PC-9 (cell line): ENCODE results near the gene APLNR. TPM values are rescaled to one million over a fixed set of nuclear protein-coding genes. Genes with fewer than 3 reads are reported as not detected.

Experiments used
- BruUV-seq: library from RNA; stranded (reverse); fragments of 400-500 nt; replicated peaks from 2 replicates; lab custom pipeline; 2021; lab: Mats Ljungman, UMichigan
- CTCF ChIA-PET: fragments of 300-600 bp; sonication (Branson Sonifier 250); formaldehyde crosslinking; loops from one replicate; lab custom pipeline; 2022; ENCODE audit warnings: antibody characterized with exemption; lab: Charles Lee
- POLR2A ChIA-PET: fragments of 300-600 bp; sonication (Branson Sonifier 250); formaldehyde crosslinking; loops from one replicate; lab custom pipeline; 2022; ENCODE audit warnings: antibody characterized with exemption; ENCODE audit not compliant: unreplicated experiment; lab: Charles Lee
- DNase-seq, 2 experiments: peaks; one replicate each; pipeline versions ENCODE4 v3.0.0 to v3.0.0-alpha.2; 2015 to 2022; ENCODE audit warnings: mixed read lengths in 1 of 2
- H2AFZ ChIP-seq: fragments of 200-600 bp; sonication (generic); 2 replicates; pipeline ENCODE4 v1.8.1; 2017; ENCODE audit warnings: antibody characterized with exemption
- H3F3A ChIP-seq: fragments of 200-600 bp; sonication (generic); 2 replicates; pipeline ENCODE4 v1.8.1; 2017; ENCODE audit warnings: antibody characterized with exemption, mild to moderate bottlenecking, low read depth; ENCODE audit not compliant: insufficient read depth
- H3K27ac ChIP-seq: fragments of 200-600 bp; sonication (generic); 2 replicates; pipeline ENCODE4 v1.6.1; 2016; ENCODE audit warnings: mixed run types
- H3K27me3 ChIP-seq: fragments of 200-600 bp; sonication (generic); 2 replicates; pipeline ENCODE4 v1.6.1; 2016; ENCODE audit warnings: low read depth, mixed run types; ENCODE audit not compliant: insufficient read depth
- H3K36me3 ChIP-seq: fragments of 200-600 bp; sonication (generic); 2 replicates; pipeline ENCODE4 v1.6.1; 2016; ENCODE audit warnings: low read depth, mixed run types
- H3K4me1 ChIP-seq: fragments of 200-600 bp; sonication (generic); replicated peaks from 2 replicates; pipeline ENCODE4 v1.6.1; 2016; ENCODE audit warnings: mixed run types; ENCODE audit not compliant: insufficient read depth
- H3K4me2 ChIP-seq: fragments of 200-600 bp; sonication (generic); 2 replicates; pipeline ENCODE4 v1.6.1; 2017; ENCODE audit warnings: mixed run types
- H3K4me3 ChIP-seq: fragments of 200-600 bp; sonication (generic); 2 replicates; pipeline ENCODE4 v1.6.1; 2016; ENCODE audit warnings: mixed run types
- H3K79me2 ChIP-seq: fragments of 200-600 bp; sonication (generic); 2 replicates; pipeline ENCODE4 v1.6.1; 2017; ENCODE audit warnings: low read depth, mixed run types
- H3K9me2 ChIP-seq: fragments of 200-600 bp; sonication (generic); 2 replicates; pipeline ENCODE4 v1.8.1; 2017; ENCODE audit warnings: mild to moderate bottlenecking; ENCODE audit not compliant: insufficient read depth
- H3K9me3 ChIP-seq: fragments of 200-600 bp; sonication (generic); 2 replicates; pipeline ENCODE4 v1.8.1; 2016; ENCODE audit warnings: low read depth; ENCODE audit not compliant: insufficient read depth
- H4K20me1 ChIP-seq: fragments of 200-600 bp; sonication (generic); 2 replicates; pipeline ENCODE4 v1.8.1; 2017; ENCODE audit not compliant: insufficient read depth
- EZH2 ChIP-seq: fragments of 200-600 bp; sonication (generic); IDR thresholded peaks from 2 replicates; pipeline ENCODE4 v1.8.0; 2017; ENCODE audit warnings: antibody characterized with exemption, low read depth
- intact Hi-C: fragments of 100-400 bp; cut with micrococcal nuclease; formaldehyde crosslinking; loops from one replicate; pipeline ENCODE4 v1.10.0; 2022; ENCODE audit not compliant: unreplicated experiment
- total RNA-seq: library from RNA; stranded (reverse); gene quantifications from 2 replicates; pipeline ENCODE4 v1.2.3, GENCODE V29; 2021
- TF ChIP-seq, protein P1 (sequence below): fragments of 200-600 bp; sonication (generic); conservative IDR thresholded peaks from 2 replicates; pipeline ENCODE4 v1.6.1; 2017; ENCODE audit warnings: mixed run types, antibody characterized with exemption, mild to moderate bottlenecking, moderate library complexity

The APLNR gene
- total RNA-seq, 1 experiment from 2014 or later = not detected

- H3K27ac ChIP-seq = peak overlapping the region; percentile 40; the same call in 1 of the 2 replicates
- no TSS peak for BruUV-seq
Observed at GRCh38 chr11:57249384-57250319, 12.6 kb upstream of the APLNR start.

DNA sequence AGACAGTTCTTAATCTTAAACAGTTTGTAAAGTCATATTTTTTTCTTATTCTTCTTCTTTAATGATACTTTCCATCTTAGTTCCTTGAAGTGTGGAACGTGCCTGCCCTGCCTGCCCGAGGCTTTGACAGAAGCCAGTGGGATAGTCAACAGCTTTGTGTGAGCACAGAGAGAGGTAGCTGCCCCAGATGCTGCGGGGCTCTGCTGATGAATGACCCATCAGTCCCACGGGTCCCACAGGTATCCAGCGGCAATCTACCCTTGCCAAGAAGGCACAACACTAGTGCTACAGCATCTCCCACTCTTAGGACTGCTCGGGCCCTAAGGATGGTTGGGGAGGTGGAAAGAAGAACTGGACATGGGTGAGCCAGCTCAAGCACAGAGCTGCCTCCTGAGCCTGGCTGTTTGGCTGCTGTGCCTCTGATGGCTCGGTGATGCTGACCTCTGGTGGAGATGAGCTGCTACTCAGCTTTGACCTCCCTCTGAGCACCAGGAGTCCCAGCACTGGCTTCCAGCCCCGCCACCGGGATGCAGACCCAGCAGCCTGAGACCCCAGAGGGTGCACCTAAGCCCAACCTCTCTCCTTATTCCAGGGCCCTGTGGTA, 11.8 kb upstream of the APLNR start:
- H3K27me3 ChIP-seq = no peaks in the 10 kb centered on the region
- H2AFZ ChIP-seq = no peak overlapping the region
- DNase-seq = peak; percentile 60 to 63
- H3K4me1 ChIP-seq = peaks cover 17% of the 10 kb centered on the region
- no peaks in the 10 kb centered on the region for H3K79me2 ChIP-seq
- no peak overlapping the region for H3K4me3 ChIP-seq
- no peaks in the 10 kb centered on the region for H4K20me1 ChIP-seq
- BruUV-seq = no TSS peak
- H3K36me3 ChIP-seq = no peaks in the 10 kb centered on the region
- H3K4me2 ChIP-seq = peak overlapping the region; percentile 4; the same call in 1 of the 2 replicates
- H3K9me3 ChIP-seq = no peaks in the 10 kb centered on the region
- no peaks in the 10 kb centered on the region for H3F3A ChIP-seq
- TF ChIP-seq, protein P1, sequence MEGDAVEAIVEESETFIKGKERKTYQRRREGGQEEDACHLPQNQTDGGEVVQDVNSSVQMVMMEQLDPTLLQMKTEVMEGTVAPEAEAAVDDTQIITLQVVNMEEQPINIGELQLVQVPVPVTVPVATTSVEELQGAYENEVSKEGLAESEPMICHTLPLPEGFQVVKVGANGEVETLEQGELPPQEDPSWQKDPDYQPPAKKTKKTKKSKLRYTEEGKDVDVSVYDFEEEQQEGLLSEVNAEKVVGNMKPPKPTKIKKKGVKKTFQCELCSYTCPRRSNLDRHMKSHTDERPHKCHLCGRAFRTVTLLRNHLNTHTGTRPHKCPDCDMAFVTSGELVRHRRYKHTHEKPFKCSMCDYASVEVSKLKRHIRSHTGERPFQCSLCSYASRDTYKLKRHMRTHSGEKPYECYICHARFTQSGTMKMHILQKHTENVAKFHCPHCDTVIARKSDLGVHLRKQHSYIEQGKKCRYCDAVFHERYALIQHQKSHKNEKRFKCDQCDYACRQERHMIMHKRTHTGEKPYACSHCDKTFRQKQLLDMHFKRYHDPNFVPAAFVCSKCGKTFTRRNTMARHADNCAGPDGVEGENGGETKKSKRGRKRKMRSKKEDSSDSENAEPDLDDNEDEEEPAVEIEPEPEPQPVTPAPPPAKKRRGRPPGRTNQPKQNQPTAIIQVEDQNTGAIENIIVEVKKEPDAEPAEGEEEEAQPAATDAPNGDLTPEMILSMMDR = peak; percentile 62
- no peak for TF ChIP-seq EZH2
- no peak overlapping the region for H3K27ac ChIP-seq
- intact Hi-C loops = loop anchor here (1.0 to 10.0 kb wide), 7 partner anchors 29 to 1306 kb away; no protein-coding TSS in a partner anchor
- CTCF ChIA-PET = interaction anchor here (0.6 to 1.7 kb wide), 10 partner anchors 44 to 464 kb away, joined by 3 to 68 read pairs (median 4); partner anchors contain the start of gene SSRP1
- POLR2A ChIA-PET = interaction anchor here (0.6 to 0.7 kb wide), 2 partner anchors 62 to 76 kb away, joined by 3 to 4 read pairs; no protein-coding TSS in a partner anchor
- H3K9me2 ChIP-seq = no peaks in the 10 kb centered on the region

More at GRCh38 chr11:57249384-57250319, 12.6 kb upstream of the APLNR start:
- Histone ChIP-seq H3K9me3 (no peaks in the 10 kb centered on the region), H4K20me1 (no peaks in the 10 kb centered on the region), H3K4me2 (peak overlapping the region; percentile 58), H3K27me3 (no peaks in the 10 kb centered on the region), H3K9me2 (no peaks in the 10 kb centered on the region), H3F3A (no peaks in the 10 kb centered on the region), H3K4me1 (peaks cover 17% of the 10 kb centered on the region), H3K4me3 (no peak overlapping the region), H3K79me2 (no peaks in the 10 kb centered on the region), H2AFZ (peak overlapping the region; percentile 4; the same call in 1 of the 2 replicates), H3K36me3 (no peaks in the 10 kb centered on the region)
- peak; percentile 67 to 69 for DNase-seq
- TF ChIP-seq, protein P1 = peak; percentile 90
- no peak for TF ChIP-seq EZH2
- intact Hi-C loops = loop anchor here (1.0 to 10.0 kb wide), 7 partner anchors 29 to 1307 kb away; no protein-coding TSS in a partner anchor
- CTCF ChIA-PET = interaction anchor here (0.5 to 1.7 kb wide), 23 partner anchors 30 to 1532 kb away, joined by 3 to 68 read pairs (median 5); partner anchors contain the start of gene SSRP1
- POLR2A ChIA-PET = interaction anchor here (0.5 to 0.7 kb wide), 3 partner anchors 76 to 409 kb away, joined by 3 to 5 read pairs (median 4); no protein-coding TSS in a partner anchor

DNA sequence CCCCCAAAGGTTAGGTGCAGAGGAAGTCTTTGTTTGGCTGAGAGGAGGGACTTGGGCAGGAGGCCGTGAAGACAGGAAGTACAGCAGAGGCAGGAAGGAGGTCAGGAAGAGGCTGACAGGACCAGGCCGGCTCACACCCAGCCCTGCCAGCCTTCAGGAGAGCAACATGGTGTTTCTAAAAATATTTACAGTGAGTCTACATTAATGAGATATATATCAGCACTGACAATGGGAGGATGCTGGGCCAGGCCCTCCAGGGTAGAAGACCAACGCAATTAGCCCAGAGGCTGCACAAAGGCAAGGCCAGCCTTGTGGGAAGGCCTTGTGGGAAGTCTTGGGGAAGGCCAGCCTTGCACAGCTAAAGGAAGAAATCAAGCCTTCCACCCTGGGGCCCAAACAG, 7.9 kb upstream of the APLNR start:
- POLR2A ChIA-PET = no interaction called here
- no peak overlapping the region for H3K4me3 ChIP-seq
- no peaks in the 10 kb centered on the region for H3K9me2 ChIP-seq
- CTCF ChIA-PET = no interaction called here
- TF ChIP-seq, protein P1 = no peak
- TF ChIP-seq EZH2 = no peak
- no peaks in the 10 kb centered on the region for H4K20me1 ChIP-seq
- H3F3A ChIP-seq = no peaks in the 10 kb centered on the region
- no peaks in the 10 kb centered on the region for H3K9me3 ChIP-seq
- H3K4me2 ChIP-seq = no peak overlapping the region
- H3K79me2 ChIP-seq = no peaks in the 10 kb centered on the region
- BruUV-seq = no TSS peak
- peaks cover 6% of the 10 kb centered on the region for H3K4me1 ChIP-seq
- H3K27ac ChIP-seq = no peak overlapping the region
- H3K36me3 ChIP-seq = no peaks in the 10 kb centered on the region
- peaks cover 7% of the 10 kb centered on the region; the same call in 1 of the 2 replicates for H3K27me3 ChIP-seq
- no peak for DNase-seq
- intact Hi-C loops = loop anchor here (10.0 kb wide), 1 partner anchor 620 kb away; no protein-coding TSS in a partner anchor
- no peak overlapping the region for H2AFZ ChIP-seq
